Stimulated activated CD8-positive, alpha-beta memory T cell treated with anti-CD3 and anti-CD28 coated beads, Interleukin-4, amount 100 ng/mL, for 1 hour (primary cell): ENCODE measurements around the gene CDKL4.
A peak's percentile ranks its signal among the peaks of the same experiment; 100 is the strongest.
"Not testable (repeated sequence)": the region's sequence is repeated elsewhere in the genome, so short reads cannot be mapped to it uniquely, and the experiment has no call there.

Experiments
- DNase-seq, 2 donors: peaks; one replicate each; pipeline ENCODE4 v3.0.0-alpha.2; 2020; ENCODE audit warnings: low read depth in 2 of 2, low spot score in 1 of 2

CDKL4 gene

DNA sequence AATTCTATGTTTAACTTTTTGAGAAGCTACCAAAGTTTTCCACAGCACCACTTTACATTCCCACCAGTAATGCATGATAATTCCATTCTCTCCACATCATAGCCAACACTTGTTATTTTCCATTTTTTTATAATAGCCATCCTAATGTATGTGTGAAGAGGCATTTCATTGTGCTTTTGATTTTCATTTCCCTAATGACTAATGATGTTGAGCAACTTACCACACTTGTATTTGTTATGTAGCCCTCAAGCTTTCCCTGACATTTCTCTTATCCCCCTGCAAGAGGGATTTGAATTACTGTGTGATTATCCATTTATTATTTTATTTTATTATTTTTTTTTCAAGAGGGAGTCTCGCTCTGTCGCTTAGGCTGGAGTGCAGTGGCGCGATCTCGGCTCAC is 99.4 kb downstream of the CDKL4 start:
- no peak for DNase-seq

DNA sequence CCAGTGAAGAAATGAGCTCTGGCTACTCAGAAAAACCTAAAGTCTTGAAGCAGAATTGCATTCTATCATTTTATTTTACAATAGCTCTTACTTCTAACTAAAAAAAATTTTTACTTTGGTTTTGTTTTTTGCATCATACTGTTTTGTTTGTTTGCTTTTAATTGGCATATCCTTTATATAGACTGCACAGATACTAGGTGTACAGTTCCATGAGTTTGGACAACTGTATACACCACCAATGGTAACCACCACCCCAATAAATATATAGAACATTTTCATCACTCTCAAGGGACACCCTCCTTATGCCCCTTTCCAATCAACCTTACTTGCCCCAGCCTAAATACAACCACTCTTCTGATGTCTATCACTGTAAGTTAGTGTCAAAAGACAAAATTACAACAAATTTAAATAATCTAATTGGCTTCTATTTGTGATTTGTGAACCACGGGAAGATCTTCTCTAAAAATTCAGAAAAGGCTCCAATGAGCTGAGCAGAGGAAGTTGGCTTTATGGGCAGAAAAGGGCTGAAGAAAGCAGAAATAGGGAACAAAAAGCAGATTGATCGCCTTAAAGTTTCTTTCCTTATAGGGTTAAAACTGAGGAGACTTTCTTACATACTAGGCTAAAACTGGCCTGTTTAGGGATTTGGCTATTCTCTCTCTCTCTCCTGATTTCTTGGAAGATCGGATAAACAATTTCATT is 100.7 kb downstream of the CDKL4 start:
- no peak for DNase-seq

DNA sequence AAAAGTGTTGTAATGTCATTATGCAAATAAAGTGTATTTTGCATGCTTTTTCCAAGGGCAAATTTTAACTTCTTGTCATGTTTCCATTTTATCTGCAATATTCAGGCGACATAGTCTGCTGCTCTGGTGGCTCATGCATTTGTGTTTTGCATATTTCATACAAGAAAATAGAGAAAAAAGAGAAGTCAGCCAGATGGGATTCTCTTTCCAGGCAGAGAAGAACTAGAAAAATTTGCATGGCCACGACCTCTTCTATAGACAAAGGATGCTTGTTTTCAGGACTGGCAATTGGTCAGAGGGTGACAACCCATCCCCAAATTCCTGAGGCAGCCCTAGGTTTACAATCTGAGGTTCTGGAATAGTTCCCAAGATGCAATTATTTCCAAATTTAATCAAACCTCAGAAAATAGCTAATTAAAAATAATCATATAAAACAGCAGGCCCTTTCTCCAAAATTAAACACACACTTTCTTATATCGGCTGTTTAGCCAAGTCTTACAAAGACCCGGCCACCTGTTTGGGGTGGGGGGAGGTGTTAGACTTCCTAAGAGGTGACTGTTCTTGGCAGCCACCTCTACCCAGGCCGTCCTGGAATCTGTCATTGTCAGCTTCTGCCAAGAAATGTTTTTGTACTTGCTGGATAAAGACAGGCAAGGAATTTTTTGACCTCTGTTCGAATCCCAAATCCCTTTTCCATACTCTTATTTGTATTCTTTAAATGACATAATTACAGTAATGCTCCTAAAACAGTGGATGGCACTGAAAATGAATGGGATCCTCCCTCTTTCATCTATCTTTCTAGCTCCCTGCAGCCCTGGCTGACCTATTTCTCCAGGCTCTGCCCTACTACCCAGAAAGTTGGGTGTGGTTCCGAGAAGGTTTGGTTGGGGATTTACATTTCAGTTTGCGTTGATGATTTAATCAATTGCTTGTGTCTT is 102.2 kb downstream of the CDKL4 start:
- DNase-seq = no peak

DNA sequence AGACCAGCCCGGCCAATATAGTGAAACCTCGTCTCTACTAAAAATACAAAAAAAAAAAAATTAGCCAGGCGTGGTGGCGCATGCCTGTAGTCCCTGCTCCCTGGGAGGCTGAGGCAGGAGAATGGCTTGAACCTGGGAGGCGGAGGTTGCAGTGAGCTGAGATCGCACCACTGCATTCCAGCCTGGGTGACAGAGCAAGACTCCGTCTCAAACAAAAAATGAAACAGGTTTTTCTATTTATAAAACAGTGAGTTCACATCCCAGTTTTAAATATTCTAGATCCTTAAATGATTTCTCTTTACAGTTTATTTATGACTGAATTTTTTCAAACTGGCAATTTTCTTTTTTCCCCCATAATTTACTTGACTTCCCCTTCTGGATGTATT is 102.8 kb downstream of the CDKL4 start:
- DNase-seq = not testable (repeated sequence)

DNA sequence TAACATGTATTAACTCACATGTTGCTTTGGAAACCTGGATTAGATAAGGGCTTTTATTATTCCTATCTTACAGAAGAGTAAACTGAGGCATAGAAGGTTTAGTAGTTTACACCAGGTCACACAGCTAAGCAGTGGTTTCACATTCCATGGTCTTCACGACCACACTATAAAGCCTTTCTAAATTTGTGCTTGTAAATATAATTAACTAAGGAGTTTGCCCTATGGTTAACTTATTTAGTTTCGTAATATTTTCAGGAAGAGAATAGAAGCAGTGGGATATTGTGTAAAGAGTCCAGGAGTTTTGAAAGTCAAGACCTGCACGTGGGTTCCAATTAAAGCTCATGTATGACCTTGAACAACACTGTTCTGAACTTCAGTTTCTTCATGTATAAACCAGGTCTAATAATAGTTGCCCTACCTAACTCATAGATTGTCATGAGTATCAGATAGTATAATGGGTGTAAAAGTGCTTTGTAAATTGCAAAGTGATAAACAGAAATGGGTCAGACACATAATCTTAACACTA is 103.4 kb downstream of the CDKL4 start:
- DNase-seq = no peak

DNA sequence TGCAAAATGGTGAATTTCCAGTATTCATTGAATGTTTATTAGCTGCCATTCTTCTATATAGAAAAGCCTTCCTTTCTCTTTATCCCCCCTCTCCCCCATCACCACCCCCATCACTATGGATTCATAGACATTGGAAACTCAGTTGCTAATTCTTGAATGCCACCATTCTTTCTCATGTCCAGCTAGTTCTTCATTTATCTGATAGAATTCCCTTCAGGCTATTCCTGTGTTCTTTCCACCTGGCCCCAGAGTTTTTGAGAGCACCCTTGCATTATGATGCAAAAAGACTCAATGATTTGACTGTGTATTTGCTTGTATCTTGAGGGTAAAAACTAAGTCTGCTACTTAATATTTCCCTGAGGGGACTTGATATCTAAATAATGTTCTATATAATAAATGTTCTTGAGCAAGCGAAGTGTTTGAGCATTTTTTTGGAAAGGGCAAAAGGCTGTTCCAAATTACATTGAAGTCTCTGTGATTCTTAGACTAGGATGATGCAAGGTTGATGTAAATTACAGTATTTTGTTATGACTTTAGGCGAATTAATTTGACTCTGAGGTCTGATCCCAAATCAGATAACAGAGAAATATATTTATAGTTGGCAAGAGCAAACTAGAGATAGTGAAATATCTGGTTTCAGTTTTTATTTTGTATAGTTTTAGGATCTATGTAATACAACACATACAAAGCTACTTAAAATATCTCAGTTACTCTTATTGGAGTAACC is 104.1 kb downstream of the CDKL4 start:
- DNase-seq = no peak

DNA sequence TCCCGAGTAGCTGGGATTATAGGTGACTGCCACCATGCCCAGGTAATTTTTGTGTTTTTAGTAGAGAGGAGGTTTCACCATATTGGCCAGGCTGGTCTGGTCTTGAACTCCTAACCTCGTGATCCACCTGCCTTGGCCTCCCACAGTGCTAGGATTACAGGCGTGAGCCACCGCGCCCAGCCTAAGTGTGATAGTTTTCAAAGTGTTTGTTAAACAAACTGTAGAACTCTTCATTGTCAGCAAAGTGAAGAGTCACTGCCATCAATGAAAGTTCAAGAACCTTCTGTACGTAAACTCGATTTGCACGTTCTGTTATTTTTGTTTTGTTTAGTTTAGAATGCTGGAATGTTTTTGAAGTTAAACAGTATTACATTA is 104.9 kb downstream of the CDKL4 start:
- DNase-seq = no peak

DNA sequence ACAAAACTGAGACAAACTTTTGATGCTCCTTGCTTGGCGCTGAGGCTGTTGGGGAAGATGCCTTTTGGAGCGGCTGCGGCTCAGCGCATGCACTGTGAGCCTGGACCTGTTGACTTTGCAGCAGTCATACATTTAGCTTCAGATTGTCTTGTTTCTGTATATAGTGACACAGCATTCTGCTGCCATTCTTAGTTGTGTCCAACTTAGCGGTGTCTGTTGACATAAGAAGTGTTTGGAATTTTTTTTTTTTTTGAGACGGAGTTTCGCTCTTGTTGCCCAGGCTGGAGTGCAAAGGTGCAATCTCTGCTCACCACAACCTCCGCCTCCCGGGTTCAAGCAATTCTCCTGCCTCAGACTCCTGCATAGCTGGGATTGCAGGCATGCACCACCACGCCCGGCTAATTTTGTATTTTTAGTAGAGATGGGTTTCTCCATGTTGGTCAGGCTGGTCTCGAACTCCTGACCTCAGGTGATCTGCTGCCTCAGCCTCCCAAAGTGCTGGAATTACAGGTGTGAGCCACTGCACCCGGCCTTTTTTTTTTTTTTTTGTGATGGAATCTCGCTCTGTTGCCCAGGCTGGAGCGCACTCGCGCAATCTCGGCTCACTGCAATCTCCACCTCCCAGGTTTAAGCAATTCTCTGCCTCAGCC is 105.5 kb downstream of the CDKL4 start:
- not testable (repeated sequence) for DNase-seq

DNA sequence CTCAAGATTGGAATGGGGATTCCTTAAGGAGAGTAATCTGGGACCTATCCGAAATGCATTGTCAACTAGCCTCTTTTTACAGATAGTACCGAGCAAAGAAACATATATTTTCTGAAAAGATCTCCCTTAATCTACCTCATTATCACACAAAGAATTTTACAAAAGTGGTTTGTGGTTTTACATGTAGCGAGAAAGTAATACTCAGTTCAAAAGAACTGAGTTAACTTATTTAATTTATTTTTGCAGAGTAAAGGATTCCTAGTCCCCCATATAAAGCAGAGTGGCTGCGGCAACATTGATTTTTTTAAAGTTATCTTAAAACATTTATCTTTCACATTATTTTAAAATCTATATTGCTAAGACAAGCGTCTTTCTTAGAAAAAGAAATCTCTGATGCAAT is 107.0 kb downstream of the CDKL4 start:
- DNase-seq = no peak

DNA sequence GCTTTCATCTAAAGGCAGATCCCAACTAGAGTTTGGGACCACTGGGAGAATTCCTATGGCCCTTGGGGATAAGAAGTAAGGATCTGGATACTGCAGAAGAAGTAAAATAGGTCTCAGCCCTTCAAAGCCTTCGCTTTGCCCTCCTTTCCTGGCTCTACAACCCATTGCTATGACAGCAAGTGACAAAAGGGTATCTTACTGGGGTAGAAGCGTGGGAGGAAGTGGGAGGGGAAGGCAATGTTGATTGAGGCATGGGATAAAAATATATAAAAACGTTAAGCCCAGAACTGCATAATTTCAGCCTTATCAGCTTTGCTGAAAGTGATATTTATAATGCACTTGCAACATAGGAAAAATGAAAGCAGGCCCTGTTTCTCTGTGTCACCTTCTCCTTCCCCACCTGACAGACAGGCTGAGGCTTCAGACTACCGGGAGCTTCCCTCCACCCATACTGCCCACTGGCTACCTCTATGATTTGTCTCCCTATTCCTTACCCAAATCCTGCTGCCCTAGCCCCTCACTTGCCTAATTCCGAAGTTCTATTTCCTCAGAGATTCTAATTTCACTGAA is 108.0 kb downstream of the CDKL4 start:
- DNase-seq = no peak

DNA sequence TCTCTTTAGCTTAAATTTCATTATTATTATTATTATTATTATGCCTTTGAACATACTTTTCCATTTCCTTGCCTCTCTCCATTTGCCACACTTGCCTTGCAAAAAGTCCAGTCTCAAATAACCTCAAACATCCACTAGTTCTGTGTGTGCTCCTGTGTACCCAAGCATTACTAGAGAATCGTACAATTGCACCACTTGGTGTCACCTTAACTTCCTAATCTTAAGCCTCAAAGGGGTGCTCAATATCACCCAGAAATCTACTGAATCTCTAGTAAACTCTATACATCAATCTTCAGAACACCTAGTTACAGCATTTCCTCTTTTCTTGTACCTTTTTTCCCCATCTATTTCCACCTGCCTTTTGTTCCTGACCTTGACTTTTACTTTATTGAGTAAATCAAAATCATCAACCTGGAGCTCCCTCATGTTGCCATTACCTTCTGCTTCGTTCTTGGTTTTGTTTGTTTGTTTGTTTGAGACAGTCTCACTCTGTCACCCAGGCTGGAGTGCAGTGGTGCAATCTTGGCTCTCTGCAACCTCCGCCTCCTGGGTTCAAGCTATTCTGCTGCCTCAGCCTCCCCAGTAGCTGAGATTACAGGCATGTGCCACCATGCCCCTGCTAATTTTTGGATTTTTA is 110.4 kb downstream of the CDKL4 start:
- no peak for DNase-seq

DNA sequence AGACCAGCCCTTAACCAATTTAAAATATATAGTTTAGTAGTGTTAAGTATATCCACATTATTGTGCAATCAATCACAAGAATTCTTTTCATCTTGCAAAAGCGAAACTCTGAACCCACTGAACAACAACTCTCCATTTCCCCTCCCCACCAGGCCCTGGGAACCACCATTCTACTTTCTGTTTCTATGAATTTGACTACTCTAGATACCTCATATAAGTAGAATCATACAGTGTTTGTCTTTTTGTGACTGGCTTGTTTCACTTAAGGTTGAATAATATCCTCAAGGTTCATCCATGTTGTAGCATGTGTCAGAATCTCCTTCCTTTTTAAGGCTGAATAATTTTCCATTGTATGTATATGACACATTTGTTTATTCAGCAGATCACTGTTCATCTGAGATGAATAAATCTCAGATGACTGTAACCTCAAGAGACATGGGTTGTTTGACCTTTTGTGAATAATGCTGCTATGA is 114.8 kb downstream of the CDKL4 start:
- DNase-seq = peak in 1 of 2 donors; percentile 29

DNA sequence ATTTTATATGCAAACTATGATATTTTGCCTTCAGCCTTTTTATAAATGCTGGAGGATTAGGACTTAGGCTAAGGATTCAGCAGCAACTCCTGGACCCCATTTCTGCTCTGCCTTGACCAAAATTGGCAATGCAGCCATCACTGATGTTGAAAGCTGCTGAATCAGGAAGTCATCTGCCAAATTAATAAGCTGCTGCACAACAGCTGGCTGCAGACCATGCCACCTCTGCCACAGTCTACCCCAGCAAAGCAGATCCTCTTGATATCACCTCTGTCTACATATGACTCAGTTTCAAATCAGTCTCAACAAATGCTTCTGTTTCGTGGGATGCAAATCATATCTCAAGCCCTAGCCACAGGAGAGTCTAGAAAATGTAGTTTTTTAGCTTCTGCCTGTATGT is 115.8 kb downstream of the CDKL4 start:
- DNase-seq = peak in 1 of 2 donors; percentile 30
